ENCODE data around the gene FAM171A1.
A peak's percentile ranks its signal among the peaks of the same experiment; 100 is the strongest.
"Not testable (repeated sequence)": the region's sequence is repeated elsewhere in the genome, so short reads cannot be mapped to it uniquely, and the experiment has no call there.

FAM171A1 gene

DNA sequence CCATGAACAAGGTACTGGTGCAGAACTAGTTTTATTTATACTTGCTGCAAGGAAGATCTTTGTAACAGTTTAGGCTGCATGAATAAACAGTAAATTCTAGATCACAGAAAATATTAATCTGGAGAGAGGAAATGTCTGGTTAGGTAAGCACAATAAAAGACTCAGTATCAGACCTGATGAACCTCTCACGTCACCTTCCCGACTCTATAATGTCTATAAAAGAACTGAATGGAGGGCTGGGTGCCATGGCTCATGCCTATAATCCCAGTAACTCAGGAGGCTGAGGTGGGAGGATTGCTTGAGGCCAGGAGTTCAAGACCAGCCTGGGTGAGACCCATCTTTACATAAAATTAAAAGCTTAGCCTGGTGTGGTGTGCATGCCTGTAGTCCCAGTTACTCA, 65.9 kb downstream of the FAM171A1 start:
- peaks cover 9% of the 10 kb centered on the region for H3K36me3 Mint-ChIP-seq (ENCODE audit: low read depth)
- no peaks in the 10 kb centered on the region for H3K27me3 Mint-ChIP-seq (ENCODE audit: low read depth)

DNA sequence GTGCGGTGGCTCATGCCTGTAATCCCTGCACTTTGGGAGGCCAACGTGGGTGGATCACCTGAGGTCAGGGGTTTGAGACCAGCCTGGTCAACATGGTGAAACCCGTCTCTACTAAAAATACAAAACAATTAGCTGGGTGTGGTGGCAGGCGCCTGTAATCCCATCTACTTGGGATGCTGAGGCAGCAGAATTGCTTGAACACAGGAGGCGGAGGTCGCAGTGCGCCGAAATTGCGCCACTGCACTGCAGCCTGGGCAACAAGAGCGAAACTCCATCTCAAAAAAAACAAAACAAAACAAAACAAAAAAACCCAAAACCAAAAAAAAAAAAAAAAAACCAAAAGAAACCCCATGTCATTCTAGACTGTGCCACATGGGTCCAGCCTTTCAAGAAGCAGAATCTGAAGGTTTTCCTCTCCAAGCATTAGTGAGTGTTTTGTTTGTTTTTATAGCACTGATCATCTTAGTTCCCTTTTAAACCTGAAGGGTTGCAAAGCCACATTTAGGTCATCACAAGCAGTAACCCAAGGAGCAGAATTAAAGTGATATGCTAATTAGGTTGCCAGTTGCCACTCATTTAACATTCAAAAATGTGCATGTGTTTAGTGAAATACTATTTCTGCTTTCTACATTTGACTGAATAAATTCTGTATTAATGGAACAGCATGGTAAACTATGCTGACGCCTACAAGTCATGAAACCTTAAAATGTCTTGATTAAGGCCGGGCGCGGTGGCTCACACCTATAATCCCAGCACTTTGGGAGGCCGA, 68.7 kb downstream of the FAM171A1 start:
- not testable (repeated sequence) for H3K9me3 Mint-ChIP-seq; H3K27ac Mint-ChIP-seq; H3K4me3 Mint-ChIP-seq; H3K27me3 Mint-ChIP-seq (ENCODE audit: low read depth)
- Mint-ChIP-seq H3K4me1 (peaks cover 11% of the 10 kb centered on the region), H3K36me3 (ENCODE audit: low read depth) (peaks cover 15% of the 10 kb centered on the region)

More for the DNA sequence above, 65.9 kb downstream of the FAM171A1 start:
- TF ChIP-seq CTCF (IDR thresholded peaks at IDR 0.05; ENCODE audit: unreplicated experiment in 3 of 3): no peak
- H3K4me1 Mint-ChIP-seq: peaks cover 19% of the 10 kb centered on the region
- H3K4me3 Mint-ChIP-seq: no peak overlapping the region
- no peak overlapping the region for H3K27ac Mint-ChIP-seq
- H3K9me3 Mint-ChIP-seq: no peaks in the 10 kb centered on the region

DNA sequence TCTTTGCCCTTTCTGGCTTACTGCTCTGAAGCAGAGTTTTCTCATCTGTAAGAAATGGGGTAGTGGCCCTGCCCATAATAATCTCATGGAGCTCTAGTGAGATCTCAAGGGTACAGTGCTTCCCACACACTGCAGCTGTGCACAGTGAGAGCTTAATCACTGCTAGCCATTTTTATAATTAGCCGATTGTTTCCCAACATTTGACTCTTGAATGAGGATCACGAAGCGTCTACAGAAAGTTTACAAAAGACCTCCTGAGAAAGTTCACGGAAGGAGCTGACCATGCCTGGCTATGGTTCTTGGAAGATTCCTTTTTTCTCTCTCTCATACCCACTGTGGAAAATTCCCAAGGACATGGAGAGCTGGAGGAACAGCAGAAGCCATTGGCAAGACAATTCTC, 70.4 kb downstream of the FAM171A1 start:
- TF ChIP-seq CTCF (IDR thresholded peaks at IDR 0.05; ENCODE audit: unreplicated experiment in 3 of 3): no peak
- Mint-ChIP-seq H3K27me3 (ENCODE audit: low read depth) (no peaks in the 10 kb centered on the region), H3K4me1 (peaks cover 14% of the 10 kb centered on the region), H3K9me3 (no peaks in the 10 kb centered on the region), H3K27ac (peak overlapping the region; percentile 16 to 41 (median 40)), H3K4me3 (no peak overlapping the region), H3K36me3 (ENCODE audit: low read depth) (peaks cover 17% of the 10 kb centered on the region)

- Mint-ChIP-seq H3K36me3 (ENCODE audit: low read depth) (peaks cover 17% of the 10 kb centered on the region), H3K9me3 (no peaks in the 10 kb centered on the region), H3K27me3 (ENCODE audit: low read depth) (no peaks in the 10 kb centered on the region), H3K4me1 (peaks cover 19% of the 10 kb centered on the region), H3K4me3 (no peak overlapping the region), H3K27ac (peak overlapping the region in 2 of 3 experiments; percentile 16 to 31)
- TF ChIP-seq CTCF (IDR thresholded peaks at IDR 0.05; ENCODE audit: unreplicated experiment in 3 of 3): no peak
These were observed 70.9 kb downstream of the FAM171A1 start for GRCh38 chr10:15300145-15300544.

DNA sequence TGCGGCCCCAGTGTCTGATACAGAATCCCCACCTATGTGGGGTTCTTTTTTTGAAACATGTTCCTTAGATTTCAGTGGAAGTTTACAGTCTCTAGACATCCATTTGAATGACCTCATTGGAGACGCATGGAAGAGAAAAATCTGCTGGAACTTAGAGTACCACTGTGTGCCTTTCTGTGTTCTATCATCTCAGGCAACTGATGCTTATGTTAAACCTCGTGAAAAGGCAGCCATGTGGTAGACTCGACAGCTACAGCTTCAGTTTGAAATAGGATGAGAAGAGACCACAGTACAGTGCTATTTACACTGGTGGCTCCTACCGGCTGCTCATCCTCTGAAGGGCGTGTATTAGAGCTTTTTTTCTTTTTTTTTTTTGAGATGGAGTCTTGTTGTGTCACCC, 74.4 kb downstream of the FAM171A1 start:
- H3K9me3 Mint-ChIP-seq: no peaks in the 10 kb centered on the region
- no peak overlapping the region for H3K4me3 Mint-ChIP-seq
- H3K27me3 Mint-ChIP-seq (ENCODE audit: low read depth): no peaks in the 10 kb centered on the region
- peaks cover 29% of the 10 kb centered on the region for H3K4me1 Mint-ChIP-seq
- peaks cover 12% of the 10 kb centered on the region for H3K36me3 Mint-ChIP-seq (ENCODE audit: low read depth)
- H3K27ac Mint-ChIP-seq: no peak overlapping the region
- TF ChIP-seq CTCF (IDR thresholded peaks at IDR 0.05; ENCODE audit: unreplicated experiment in 3 of 3): no peak

DNA sequence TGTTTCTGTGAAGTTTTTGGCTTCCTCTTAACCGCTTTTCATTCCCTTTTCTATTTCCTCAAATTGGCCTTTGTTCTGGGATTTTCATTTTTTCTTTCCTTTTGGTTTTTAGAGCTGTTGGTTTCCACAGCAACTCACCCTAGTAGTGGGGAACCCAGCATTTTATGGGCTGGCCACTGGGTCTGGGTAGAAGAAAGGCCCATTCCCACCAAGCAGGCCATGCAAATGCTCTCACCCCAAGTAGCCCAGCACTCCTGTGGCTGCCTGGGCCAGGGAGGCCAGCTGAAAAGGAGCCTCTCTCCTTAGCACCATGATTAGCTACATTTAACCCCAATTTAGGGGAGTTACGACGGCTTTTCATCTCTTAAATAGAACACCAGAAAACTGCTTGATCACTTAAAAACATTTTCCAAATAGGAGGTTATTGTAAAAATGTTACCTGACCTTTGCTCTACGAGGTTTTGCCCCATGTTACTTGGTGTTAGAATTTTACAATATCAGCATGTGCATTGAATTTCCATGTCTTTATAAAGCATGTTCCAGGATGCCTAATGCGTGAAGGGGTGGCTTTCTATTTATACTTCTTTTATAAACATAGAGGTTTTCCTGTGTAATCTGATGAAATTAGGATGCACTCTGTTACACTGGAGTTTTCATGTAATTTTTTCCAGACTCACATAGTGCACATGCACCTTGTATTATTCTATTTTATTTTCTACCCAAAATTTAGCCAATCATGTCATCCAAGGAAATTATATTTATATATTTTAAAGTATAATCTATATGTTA, 75.4 kb downstream of the FAM171A1 start:
- Mint-ChIP-seq H3K4me1 (peaks cover 23% of the 10 kb centered on the region), H3K36me3 (ENCODE audit: low read depth) (peaks cover 12% of the 10 kb centered on the region), H3K4me3 (no peak overlapping the region), H3K27me3 (ENCODE audit: low read depth) (no peaks in the 10 kb centered on the region), H3K9me3 (no peaks in the 10 kb centered on the region), H3K27ac (peak overlapping the region in 1 of 3 experiments; percentile 69)
- no peak for TF ChIP-seq CTCF (IDR thresholded peaks at IDR 0.05; ENCODE audit: unreplicated experiment in 3 of 3)

Data from nephron (organoid).